GM19240 (cell line): ENCODE results near the gene MAL.

Source experiments
- DNase-seq: peaks from one replicate; pipeline ENCODE4 v3.0.0; 2011; ENCODE audit warnings: low spot score; ENCODE audit not compliant: insufficient read length

The MAL gene

DNA sequence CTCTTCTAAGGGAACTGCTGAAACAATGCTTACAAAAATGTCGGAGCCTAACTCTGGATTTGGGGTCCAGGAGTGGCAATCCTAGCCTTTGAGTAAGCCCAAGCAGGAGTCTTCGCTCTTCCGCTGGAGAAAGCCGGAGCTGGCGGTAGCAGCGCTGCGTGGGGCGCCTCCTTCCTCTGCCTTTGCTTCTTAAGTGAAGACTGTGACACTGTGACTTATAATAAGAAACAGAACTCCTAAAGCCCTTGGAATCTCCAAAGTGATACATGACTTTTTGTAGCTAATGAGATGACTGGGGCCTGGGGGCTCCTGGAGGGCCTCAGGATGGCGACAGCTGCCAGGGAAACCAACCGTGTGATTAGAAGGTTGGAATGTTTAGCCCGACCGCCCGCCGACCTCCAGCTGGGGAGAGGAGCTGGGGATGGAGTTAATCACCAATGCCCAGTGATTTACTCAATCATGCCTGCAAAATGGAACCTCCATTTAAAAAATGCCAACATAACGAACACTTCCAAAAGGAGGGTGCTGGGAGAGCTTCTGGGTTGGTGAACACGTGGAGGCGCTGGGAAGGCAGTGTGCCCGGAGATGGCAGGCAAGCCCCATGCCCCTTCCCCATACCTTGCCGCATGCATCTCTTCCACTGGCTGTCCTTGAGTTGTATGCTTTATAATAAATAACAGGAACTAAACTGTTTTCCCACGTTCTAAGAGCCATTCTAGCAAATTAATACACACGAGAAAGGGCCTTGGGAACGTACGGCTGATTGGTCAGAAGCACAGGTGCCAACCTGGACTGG lies 29.0 kb upstream of the MAL start:
- no peak for DNase-seq

DNA sequence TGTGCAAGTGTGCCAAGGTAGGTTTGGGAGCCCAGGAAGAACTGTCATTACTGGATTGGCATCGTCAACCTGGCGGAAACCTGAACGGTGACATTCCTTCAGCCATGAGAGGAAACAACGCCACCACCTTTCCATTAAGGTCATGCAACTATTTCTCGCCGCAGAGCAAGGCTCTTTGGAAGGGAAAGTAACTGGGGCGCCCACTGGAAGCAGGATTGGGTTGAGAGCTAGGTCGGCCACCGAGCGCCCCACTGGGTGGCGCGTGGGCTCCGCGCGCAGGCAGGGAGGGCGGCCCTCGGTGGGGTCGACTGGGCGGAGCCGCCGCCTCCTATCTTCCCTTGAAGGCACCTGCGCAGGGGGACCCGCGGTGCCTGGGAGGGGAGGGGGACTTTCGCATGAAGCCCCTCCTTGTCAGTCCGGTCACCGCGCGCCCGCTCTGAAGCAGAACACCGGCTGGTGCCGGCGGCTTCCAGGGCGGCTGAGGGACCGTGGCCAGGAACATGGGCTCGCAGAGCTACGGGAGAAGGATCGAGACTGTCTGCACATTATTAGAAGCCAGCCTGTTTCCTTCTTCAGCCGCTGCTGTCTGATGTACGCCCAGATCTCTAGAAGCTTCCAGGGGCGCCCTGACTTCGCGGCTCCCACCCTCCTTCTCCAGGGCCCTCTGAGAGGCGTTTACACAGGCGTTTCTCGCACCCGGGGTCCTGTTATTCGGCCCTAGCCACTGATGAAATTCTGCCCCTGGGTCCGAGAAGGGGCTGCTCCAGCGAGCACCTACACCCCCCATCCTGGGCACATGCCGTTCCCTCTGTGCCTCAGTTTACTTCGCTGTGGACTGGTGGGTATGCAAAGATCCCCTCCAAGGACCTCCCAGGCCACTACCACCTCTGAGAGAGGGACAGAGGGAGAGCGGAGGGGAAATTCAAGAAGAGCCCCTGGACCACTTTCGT lies 27.3 kb upstream of the MAL start:
- no peak for DNase-seq

DNA sequence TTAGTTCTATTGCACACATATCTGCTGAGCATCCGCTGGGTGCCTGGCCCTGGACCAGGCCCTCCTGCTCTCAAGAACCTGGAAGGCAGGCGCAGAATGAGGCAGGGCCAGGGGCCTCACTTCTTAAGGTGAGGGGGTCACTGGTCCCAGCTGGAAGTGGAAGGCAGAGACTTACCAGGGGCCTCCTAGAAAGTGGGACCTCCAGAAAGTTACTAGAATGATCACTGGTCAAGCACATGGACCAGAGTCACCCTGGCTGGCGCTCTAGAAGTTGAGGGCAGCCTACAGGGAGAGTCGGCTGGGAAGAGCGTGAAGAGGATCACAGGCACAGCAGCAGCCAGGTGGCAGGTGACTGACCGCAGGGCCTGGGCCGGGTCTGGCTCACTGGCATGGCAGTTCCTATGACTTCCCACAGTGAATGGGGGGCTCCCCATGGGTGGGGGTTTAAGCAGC lies 26.1 kb upstream of the MAL start:
- DNase-seq, result no peak

DNA sequence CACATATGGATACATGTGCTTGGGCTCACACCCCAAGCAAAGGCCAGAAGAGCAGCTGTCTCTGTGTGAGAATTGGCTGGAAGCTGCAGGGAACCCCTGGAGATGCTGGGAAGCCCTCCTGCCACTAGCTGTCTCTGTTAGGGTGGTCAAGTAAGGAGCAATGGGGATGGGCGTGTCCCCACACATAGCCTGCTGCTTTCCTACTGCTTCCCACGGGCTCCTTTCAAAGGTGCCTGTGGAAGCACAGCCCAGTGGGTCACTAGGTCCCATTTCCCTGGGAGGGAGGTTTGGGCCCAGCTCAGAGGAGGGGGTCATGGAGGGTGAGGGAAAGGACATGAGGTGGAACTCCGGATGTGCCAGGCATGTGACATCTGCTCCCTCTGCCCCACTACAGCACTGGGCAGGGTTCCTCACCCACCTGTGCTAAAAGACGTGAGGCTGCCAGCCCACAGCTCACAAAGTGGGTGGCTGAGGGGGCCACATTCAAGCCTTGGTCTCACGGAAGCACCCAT lies 24.4 kb upstream of the MAL start:
- DNase-seq, result no peak

DNA sequence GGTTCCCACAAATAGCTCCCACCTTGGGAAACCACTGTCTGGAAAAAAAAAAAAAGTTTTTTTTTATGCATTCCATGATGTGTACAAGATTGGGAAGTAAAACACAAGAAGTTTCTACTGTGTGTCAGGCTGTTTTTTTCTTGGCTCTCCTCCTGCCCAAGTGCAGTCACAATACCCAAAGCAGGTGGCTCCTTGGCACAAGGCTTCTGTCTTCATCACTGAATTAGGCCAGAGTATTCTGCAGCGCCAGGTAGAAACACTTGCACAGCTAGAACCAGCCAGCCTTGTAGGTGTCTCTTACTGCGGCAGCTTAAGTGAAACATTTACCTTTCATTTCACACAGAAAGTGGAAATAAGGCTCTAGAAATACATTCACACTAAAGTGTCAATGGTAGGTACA lies 23.8 kb upstream of the MAL start:
- DNase-seq, result no peak

DNA sequence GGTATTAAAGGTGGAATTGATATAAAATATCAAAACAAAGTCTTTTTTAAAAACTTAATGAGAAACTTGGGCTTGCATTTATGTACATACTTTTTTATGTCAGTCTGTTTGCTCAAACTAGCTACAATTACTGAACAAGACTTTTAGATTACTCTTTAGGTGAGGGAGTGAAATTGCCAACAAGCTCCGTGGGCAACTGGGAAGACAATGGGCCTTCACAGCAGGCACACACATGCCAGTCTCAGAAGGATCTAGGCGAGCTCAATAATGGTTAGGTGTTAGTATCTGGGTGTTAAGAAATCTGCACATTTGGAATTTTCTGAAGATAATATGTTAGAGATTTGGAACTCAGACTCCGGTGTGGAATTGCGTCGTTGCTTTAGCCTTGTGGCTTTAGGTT lies 23.0 kb upstream of the MAL start:
- no peak for DNase-seq

DNA sequence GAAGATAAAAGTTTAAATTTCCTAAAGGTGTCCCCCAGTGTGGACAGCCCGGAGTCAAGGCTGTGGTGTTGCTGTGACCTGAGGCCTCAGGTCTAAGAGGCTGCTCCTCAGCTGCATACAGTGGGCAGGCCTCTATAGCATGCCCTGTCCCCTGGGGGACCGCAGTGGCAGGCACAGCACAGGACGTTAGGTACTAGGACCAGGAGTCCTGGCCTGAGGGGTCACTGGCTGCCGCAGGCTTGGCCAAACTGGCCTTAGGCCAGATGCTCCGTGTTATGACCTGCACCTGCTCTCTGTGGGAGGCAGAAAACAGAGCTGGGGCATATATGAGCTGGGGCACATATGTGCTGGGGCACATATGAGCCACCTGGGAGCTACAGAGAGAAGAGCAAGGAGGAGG lies 21.2 kb upstream of the MAL start:
- no peak for DNase-seq

DNA sequence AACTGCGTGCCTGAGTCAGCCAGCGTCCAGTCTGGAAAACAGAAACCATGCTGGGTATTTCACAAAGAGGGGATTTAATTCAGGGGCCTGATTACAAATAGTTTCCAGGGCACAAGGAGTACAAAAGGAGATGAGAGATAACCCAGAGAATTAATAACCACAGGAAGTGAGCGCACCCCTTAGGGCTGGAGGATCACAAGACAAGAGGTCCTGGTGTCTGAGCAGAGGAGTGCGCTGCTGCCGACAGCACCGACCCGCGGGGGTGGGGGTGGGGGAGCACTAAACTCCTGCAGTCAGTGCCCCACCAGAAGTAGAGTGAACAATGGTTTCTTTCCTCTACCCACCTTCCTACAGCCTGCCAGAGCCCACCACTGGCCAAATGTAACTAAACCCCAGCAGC lies 20.8 kb upstream of the MAL start:
- no peak for DNase-seq

DNA sequence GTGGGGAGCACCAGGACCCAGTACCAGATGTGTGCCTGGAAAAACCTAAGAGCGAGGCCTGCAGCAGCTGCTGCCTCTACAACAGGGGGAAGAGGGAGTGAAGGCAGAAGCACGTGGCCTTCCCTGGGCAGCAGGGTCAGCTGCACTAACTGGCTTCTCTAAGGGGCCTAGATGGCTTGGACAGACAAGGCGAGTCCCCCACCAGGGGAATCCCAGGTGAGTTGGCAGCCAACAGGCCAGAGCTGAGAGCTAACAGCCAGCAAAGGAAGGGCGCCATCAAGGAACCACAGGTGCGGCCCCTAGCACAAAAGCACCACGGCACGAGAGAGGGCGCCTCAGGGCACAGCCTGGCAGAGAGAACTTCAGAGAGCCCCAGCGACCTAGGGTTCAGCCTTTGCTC lies 19.8 kb upstream of the MAL start:
- no peak for DNase-seq

DNA sequence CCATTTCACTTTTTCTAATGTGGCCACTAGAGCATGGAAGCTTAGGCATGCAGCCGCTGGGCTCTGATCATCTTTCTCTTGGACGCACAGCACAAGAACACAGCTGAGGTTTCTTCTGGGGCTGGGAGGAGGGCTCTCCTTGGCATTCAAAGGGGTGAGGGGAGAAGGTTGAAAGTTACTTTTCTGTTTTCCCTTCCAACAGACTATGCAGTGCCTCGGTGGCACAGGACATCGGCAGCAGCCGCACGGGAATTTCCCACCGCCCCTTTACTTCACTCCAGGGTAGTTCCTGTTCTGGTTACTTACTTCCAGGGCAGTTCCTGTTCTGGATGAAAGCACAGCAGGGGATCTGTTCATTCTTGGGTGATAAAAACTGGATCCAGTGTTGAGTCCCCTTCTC lies 18.9 kb upstream of the MAL start:
- DNase-seq, result no peak

DNA sequence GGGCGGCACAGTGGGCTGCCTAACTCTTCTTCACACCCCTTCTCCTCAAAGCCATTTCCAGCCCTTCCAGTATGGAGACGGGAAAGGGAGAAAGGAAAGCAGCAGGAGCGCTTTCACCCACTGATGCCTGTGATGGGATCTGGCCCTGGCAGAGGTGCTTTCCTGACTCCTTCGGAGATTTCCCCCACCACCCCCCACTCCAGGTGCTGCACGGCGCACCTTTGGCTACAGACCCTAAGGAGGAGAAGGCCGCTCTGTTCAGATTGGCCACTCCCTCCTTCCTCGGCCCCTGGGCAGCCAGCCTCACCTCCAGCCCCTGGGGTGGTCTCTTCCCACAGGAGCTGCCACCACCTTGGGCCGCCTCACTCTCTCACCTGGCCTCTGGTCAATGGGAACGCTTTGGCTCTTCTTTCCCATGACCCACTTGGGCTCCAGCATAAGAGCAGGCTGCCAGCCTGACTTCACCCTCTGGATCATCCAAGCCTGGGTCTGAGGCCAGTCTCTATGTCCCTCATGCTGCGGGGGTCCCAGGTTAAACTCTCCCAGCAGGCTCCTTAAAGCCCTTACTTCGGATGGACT lies 18.4 kb upstream of the MAL start:
- no peak for DNase-seq

DNA sequence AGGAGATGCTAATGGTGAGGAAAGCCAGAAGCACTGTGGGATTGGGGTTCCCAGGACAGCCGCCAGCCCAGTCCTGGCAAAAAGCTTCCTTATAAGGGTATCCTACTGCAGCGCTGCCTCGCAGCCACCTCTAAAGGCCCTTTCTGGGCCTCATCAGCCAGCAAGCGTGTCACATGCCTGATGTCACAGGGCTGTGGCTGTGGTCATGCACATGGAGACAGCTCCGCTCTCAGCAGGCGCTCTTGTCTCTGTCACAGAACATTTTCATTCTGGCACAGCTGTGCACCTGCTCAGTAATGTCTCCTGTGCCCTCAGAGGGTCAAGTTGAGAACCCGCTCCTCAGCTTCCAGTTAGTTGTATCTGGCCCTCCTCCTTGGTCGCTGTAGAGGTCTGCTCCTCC lies 17.7 kb upstream of the MAL start:
- DNase-seq, result no peak

DNA sequence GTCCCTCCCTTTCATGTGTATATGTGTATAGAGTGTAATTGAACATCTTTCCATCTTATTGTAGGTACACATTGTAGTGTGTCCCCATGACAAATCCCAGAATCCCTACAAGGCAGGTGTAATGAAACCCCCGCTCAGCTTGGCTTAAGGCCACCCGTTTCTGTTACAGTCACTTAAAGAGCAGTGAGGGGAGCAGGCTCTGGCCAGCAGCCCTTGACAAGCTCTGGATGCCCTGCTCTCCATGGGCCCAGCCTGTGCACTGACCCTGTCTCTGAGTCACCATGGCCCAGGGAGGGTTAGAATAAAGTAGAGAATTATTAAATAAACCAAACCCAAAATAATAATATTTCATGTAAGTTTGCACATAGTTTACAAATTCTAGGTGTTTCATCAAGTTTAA lies 17.2 kb upstream of the MAL start:
- no peak for DNase-seq

DNA sequence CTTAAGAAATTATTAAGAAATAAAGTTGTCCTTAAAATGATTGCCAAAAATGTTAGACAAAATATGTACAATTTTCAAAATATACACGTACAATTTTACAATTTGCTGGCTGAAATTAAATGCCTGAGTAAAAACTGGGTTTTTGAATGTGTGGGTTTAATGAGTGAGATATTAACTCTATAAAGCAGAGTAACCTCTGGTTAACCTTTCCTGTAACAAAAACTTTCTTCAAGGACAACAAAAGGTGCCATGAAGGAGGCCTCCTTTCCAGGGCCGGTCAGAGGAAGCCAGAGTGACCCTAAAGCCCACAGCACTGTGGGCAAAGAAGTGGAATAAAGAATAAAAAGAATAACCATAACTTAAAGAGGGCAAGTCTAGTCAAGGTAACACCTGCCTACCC lies 16.5 kb upstream of the MAL start:
- DNase-seq, result no peak

DNA sequence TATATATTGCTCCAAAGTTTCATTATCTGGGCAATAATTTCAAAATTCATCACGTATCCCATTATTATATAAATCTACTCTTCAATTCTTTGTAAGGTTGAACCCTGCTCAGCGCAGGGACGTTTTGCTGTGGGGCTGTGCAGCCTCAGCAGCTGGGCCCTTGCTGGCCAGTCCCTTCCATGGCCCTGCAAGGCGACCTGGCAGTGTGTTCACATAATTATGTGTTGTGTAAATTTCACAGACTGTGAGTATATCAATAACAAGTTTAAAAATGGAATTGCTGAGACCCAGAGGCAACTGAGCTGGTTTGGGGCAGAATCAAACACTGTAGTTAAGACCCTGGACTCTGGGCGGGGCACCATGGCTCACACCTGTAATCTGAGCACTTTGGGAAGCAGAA lies 16.1 kb upstream of the MAL start:
- DNase-seq, result no peak

DNA sequence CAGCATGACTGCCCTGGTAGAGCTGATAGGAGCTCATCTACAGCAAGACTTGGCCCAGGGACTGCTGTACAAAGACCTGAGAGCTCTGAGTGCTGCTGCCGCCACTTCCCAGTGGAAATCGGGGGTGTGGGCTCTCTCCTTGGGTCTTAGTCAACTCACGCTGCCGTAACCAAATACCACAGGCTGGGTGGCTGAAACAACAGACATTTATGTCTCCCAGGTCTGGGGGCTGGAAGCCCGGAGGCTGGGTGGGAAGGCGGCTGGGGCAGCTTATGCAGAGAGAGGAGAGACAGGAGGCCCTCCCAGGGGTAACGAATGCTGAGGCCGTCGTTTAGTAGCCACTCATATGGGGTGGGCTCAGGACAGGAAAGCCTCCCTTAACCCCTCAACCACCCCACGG lies 15.4 kb upstream of the MAL start:
- DNase-seq, result no peak

DNA sequence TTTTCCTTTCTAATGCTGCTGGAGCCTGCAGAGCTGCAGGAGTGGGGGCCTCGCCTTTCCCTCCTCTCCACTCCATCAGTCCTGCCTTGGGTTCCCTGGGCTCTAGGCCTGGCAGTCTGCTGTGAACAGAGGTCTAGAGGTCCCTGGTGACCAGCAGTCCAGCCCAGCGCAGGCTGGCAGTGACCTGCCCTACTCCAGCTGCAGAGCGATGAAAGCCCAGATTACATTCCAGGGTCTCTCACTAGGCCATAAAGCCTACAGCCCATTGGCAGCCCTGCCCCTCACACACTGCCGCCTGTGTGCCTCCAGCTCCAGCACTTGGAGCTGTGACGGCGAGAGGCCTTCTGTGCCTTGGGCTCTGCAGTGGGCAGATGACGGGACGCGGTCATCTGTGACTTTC lies 14.8 kb upstream of the MAL start:
- DNase-seq, result no peak

DNA sequence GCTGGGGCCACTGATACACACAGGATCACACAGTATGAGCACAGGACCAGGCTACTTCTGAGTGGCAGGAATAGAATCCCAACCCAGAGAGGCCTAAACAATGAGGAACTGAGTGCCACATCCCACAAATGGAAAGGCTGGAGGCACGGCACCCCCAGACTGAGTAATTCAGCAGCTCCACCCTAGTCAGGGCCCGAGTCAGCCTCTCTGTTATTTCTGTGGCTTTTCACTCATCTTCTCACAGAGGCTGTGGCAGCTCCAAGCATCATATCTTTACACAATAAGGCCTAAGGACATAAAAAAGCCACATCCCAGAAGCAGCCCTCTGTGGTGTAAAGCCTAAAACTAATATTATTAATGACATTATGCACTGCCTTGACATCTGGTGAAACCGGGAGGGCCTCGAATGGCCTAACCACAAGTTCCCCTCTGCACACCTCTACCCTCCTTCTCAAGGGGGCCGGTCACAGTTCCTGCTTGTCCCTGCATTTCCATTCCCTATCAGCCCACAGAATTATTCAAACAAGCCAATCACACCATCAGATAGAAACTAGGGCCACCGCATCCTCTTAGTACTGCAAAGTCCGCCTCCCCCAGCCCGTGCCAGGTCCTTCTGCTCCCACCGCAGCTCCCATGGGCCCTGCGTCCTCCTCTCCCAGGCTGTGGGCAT lies 12.5 kb upstream of the MAL start:
- peak; percentile 50 for DNase-seq

DNA sequence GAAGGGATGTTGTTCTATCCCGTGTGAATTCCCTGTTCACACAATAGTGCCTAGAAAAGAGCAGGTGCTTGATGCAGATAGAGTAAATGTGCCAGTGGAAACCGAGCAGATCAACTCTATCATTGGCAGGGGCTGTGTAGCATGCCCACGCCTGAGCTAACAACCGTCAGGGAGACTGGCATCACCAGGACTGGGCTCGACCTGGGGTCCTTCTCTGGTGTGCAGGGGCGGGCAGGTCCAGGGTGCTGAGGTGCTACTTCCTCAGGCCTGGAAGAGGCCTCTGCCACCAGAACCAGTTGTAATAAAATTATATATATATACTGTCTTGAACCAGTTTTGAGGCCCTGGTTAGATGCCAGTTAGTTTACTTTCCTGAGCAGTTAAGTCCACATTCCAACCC lies 11.8 kb upstream of the MAL start:
- no peak for DNase-seq

DNA sequence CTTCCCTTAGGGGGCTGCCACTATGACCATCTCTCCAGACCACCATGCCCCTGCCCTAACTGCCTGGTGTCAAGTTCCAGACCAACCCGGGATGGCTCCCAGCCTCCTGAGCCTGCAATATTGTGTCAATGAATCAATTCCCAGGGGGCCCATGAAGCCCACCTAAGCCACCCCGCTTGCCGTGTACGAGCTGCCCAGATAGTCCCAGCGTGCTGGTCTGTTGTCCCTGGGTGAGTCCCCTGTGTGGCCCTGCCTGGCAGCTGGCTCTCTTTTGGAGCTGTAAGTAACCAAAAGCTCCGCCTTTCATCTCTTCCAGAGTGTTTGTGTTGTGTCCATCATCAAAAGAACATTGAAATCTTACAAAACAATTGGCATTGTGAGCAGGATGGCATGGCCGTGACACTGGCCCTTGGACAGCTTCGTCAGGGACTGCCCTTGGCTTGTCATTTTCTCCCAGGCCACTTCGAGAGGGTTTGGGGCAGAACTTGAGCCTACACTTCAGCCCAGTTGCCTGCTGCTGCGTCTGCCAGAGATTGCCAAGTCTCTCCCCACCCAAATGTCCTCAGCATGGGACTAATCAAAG lies 11.3 kb upstream of the MAL start:
- no peak for DNase-seq

DNA sequence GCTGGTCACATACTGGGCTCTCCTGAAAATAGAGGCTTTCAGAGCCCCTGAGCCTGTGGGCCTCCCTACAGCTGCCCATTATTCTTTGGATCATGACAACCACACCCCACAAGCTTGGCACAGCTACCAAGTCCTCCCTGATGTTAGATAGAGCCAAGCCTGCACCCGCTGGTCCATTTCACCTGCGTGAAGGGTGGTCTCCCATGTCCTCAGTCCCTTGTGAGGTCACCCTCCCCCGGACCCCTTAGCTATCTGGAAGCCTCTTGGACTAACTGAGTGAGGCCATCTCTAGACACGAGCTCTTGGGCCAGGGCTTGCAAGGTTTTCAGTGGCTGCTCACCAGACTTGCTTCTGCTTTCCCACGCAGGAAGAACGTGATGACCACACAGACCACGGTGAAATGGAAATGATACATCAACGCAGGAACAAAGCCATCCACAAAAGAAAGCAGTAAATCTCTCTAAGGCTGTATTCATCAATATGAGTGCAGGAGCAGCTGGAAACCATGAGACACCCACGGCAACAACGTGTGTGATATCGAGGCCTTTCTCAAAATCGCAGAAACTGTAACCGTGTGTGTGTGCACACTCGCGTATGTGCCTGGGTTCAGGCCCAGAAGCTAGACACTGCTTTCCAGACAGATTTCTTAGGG lies 10.1 kb upstream of the MAL start:
- DNase-seq, result no peak
